GM19240 (cell line): ENCODE data around the gene GSS.

Source experiments
- DNase-seq: peaks from one replicate; pipeline ENCODE4 v3.0.0; 2011; ENCODE audit warnings: low spot score; ENCODE audit not compliant: insufficient read length

Gene GSS

DNA sequence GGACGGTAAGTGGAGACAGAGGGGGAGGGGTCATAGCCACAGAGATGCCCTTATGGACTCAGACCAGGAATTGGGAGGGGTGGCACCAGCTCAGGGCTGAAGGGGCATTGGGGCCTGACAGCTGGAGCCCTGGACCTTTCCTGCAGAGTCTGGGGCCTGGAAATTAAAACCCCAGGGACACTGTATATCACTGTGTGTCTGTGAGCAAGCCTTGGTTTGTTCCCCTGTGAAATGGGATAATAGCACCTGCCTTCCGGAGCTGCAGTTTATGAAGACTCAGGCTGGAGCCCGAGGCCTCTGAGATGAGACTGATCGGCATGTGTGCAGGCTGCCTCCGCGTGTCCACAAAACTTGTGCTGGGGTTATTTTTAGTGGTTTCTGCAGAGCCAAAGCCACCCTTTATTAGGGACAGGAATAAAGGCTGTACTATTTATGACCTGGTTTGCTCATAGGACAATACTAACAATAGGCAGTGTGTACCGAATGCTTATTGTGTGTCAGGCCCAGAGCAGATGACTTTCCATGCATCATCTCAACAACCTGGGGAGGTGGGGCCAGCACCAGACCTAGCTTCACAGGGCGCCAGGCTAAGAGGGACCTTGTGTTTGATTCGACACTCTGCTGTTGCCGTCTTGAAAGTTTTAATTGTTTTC lies 22.6 kb upstream of the GSS start:
- DNase-seq: no peak

- DNase-seq: no peak
These were observed 21.9 kb upstream of the GSS start for GRCh38 chr20:34977365-34978091.

DNA sequence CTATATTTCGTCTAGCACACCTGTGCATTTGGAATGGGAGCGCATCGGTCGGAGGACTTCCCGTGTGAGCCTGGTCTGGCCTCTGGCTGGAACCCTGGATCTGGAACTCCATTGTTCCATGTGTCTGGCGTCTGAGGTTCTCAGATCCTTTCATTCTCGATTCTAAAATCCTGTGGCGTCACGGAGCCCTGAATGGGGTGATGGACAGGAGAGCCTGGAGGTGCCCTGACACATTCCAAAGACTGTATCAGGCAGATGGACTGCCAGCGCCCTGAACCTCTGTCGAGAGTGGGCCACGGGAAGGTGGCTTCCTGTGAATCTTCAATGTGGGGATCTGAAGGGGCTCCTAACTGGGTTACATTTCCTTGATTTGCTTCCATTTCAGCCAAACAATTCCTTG lies 20.7 kb upstream of the GSS start:
- no peak for DNase-seq

DNA sequence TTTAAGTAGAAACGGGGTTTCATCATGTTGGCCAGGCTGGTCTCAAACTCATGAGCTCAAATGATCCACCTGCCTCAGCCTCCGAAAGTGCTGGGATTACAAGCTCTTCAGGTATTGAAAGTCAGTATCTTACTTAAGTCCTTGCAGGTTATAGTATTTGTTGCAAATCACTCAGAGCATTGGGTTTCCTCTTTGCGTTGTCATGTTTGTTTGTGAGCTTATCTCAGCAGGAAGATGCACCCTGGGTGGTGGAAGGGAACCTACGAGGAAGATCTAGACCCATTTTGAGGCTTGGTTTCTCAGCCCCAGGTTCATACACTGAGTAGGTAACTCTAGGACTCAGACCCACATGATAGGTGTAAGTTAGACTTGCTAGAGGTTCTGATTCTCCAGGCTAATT lies 18.6 kb upstream of the GSS start:
- DNase-seq: no peak

DNA sequence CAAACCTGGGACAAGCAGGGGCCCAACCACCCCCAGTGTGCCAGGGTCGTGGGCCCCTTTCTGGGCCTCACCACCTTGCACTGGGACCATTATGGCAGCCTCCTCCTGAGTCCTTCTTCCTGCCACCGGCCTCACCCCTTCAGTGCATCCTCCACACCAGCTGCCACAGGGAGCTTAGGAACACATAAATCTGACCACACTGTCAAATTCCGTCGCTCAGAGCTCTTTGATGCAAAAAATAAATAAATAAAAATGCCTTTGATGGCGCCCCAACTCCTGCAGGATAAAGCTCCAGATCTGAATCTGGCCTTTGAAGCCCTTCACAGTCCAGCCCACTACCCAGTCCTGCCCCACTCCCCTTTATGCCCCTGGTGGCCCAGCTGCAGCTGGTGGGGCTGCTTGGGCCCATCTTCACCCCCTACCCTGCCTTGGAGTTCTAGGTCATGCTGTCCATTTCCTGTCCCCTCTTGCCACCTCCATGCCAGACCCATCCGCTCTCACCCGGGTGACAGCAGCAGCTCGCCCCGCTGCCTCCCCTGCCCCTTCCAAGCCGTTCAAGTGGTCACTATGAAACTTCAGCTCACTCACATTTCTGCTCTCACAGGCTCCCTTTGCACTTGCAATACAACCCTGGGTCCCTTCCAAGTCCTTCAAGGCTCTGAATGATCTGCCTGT lies 16.1 kb upstream of the GSS start:
- no peak for DNase-seq

DNA sequence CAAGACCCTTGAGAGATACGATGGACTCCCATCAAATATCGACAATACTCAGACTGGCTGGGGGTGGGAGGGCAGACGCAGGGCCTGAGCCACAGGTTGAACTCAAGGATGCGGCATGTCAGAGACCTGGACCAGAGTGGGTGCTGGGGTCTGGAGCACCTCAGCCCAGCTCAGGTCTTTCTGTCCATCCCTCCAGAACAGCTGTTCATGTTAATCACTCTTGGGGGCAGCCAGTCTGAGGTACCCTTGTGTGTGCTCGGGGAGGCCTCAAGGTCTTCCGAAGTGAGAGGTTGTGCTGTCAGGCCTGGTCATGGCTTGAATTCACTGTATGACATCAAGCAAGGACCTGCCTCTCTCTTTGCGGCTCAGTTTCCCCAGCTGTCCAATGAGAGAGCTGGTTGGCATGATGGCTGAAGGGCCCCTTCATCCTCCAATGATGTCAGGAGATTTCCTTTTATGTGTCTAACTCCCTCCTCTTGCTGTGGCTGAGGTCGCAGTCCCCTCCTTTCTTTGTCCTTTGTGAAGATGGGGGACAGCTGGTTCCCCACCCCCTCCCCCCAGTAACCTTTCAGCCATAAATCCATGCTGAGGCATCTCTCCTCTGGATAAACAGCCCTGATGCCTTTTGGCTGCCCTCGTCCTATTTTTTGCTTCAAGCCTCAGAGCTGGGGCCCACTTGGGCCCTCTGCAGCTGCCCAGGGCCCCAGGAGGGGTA lies 15.4 kb upstream of the GSS start:
- no peak for DNase-seq

- no peak for DNase-seq
These were observed 14.7 kb upstream of the GSS start for GRCh38 chr20:34970193-34970840.

- no peak for DNase-seq
These were observed 12.6 kb upstream of the GSS start for GRCh38 chr20:34968042-34968775.

DNA sequence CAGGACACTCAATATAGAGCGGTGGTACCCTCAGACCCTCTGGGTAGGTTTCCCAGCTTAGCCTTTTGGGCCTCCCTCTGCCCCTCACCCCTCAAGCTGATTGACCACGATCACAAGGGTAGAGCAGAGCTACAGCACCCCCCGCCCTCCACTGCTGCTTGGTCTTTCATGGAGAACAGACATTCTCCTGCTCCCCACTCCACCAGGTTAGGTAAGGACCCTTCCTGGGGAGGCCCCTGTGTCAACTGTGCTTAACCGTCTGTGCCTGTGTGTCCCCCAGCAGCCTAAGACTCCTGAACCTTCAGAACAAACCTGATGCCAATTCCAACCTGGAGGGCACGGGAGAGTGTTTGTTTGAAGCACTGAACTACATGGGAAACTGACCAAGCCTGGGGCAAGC lies 11.8 kb upstream of the GSS start:
- no peak for DNase-seq

DNA sequence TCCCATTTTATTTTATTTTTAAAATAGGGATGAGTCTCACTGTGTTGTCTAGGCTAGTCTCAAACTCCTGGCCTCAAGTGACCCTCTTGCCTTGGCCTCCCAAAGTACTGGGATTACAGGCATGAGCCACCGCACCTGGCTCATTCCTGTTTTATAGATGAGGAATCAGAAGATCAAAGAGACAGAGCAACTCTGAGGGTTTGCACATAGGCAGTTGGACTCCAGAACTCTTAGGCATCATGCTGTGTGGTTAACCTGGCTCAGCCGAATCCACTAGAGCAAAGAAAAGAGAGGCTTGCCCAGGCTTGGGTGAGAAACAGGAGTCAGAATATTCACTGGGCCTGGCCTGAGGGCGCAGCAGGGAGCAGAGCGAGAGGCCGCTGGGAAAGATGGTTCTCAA lies 9.4 kb upstream of the GSS start:
- DNase-seq: no peak

GRCh38 chr20:34964486-34964885 lies 8.9 kb upstream of the GSS start:
- DNase-seq: no peak

GRCh38 chr20:34956751-34957472 lies 1.3 kb upstream of the GSS start:
- DNase-seq: no peak

GRCh38 chr20:34956041-34956458 lies 444 bp upstream of the GSS start:
- no peak for DNase-seq

DNA sequence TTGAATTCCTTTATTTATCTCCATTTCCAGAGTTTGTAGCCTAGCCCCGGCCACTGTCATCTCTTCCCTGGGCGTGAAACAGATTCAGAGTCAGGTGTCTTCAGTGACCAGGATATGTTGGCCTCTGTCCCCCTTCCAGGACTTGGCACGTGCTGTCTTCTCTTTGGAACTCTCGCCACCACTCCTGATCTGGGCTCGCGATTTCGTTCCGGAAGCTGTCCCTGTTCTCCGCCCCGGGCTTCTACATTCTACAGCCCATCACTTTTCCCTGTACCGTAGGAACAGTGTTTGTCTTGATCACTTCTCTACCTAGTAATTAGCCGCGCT lies 739 bp downstream of the GSS start:
- no peak for DNase-seq

DNA sequence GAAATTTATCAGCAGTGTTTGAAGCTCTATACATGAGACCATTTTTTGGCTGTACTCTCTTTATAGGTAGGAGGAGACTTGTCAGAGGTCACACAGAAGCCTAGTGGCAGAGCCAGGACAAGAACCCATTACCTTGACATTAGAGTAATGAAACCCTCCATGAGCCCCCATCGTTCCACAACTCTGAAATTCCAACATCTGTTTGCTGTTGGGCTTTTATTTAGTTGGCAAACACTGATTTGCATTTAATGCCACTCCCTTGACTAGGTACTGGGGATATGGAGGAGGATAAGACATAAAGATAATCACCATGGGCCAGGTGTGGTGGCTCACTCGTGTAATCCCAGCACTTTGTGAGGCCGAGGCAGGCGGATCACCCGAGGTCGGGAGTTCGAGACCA lies 1.6 kb downstream of the GSS start:
- no peak for DNase-seq

DNA sequence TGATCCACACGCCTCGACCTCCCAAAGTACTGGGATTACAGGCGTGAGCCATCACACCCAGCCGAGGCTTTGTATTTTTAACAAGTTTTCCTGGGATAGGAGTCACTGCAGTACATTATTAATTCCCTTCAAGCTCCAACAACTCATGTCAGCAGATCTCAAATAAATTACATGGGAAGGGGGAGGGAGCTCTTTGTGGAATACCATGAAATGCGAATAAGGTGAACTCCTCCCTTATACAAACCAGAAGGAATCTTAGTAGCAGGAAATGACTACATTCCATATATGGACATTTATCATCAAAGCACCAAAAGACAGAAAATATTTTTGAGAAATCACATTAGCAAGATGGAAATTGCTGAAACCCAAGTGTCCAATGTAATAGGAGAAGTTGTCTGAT lies 2.9 kb downstream of the GSS start:
- DNase-seq: no peak

DNA sequence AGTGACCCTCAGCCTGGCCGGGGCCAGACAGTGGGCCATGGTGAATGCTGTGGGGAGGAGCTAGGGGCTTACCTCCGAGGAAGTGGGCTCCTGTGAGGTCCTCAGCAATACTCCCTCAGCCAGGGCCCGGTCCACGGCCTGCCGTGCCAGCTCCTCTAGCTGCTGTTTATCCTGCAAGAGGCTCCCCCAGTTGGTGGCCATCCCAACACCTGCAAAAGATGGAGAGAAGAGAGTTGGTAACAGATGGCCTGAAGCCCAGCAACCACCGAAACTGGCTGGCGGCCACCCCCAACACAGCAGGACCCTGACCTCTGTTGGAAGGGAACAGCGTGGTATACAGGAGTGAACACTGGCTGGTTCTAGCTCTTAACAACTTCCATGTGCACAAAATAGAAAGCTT lies 4.0 kb downstream of the GSS start:
- no peak for DNase-seq

DNA sequence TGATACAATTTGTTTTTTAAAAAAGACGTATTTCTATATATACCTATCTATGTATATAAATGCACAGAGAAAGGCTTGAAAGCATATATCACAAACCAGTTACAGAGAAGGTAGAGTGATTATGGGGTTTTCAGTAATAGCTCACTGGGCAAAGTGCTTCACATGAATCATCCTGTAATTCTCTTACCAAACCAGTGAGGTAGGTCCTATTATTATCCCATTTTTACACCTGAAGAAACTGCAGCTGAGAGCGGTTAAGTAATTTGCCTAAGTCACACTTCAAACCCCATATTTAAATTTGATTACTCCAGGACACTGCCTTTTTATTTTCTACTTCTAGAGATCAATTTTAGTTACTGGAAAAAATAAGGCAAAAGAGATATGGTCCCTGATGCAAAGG lies 4.4 kb downstream of the GSS start:
- no peak for DNase-seq

DNA sequence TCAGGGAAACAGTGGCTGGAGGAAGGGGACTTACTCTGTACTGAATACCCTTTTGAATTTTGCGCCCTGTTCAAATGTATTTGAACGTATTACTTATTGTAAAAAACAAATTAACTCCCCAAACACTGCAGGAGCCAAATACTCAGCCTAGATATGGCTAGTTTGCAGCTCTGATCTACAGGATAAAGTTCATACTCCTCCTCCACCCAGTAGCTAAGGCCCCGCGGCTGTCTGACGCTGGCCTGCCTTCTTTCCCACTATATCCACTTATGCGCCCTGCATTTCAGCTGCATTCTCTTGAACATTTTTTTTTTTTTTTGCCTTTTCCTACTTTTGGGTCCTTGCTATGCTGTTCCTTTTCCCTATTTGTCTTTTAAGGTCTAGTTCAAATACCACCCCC lies 6.5 kb downstream of the GSS start:
- no peak for DNase-seq

GRCh38 chr20:34948030-34948429 lies 7.6 kb downstream of the GSS start:
- no peak for DNase-seq
